Endothelial cell of umbilical vein (primary cell): ENCODE data around the gene L3MBTL4.

ENCODE experiments used
- EZH2 ChIP-seq: IDR thresholded peaks from 2 replicates; pipeline ENCODE4 v1.6.1; 2012; ENCODE audit warnings: borderline replicate concordance, low read depth, mild to moderate bottlenecking, moderate library complexity, low read length, inconsistent platforms; ENCODE audit not compliant: severe bottlenecking
- FOS ChIP-seq: IDR thresholded peaks from 2 replicates; pipeline ENCODE4 v1.6.1; 2011; ENCODE audit warnings: mild to moderate bottlenecking, low read length, moderate library complexity, borderline replicate concordance; ENCODE audit not compliant: insufficient read depth
- GATA2 ChIP-seq: IDR thresholded peaks from 2 replicates; pipeline ENCODE4 v1.7.0; 2011; ENCODE audit warnings: low read depth, mild to moderate bottlenecking, moderate library complexity, mixed read lengths, low read length; ENCODE audit not compliant: insufficient read length, insufficient read depth
- JUN ChIP-seq: IDR thresholded peaks from 2 replicates; pipeline ENCODE4 v1.6.1; 2011; ENCODE audit warnings: borderline replicate concordance, low read depth; ENCODE audit not compliant: insufficient read length, insufficient read depth
- MYC ChIP-seq: IDR thresholded peaks from one replicate; pipeline ENCODE4 v1.6.1; 2011; ENCODE audit warnings: mild to moderate bottlenecking, low read depth, low read length
- POLR2A ChIP-seq: IDR thresholded peaks from 2 replicates; pipeline ENCODE4 v1.6.1; 2012; ENCODE audit warnings: low read depth, mild to moderate bottlenecking, control low read depth, low read length
- POLR2AphosphoS5 ChIP-seq: IDR thresholded peaks from 2 replicates; pipeline ENCODE4 v1.6.1; 2012; ENCODE audit warnings: low read depth, mild to moderate bottlenecking, control low read depth, low read length, moderate library complexity; ENCODE audit not compliant: insufficient read depth
- TF ChIP-seq, protein P1 (sequence below), 2 donors: IDR thresholded peaks; 1 replicate in 1 of 2; 2 replicates in 1 of 2; pipeline ENCODE4 v1.5.1; 2011; ENCODE audit warnings: low read length in 2 of 2, mild to moderate bottlenecking in 2 of 2, moderate library complexity in 2 of 2, control low read depth in 1 of 2, inconsistent platforms in 1 of 2, low read depth in 1 of 2; ENCODE audit not compliant: insufficient read depth in 1 of 2; ENCODE audit errors: extremely low read depth in 1 of 2
- TF ChIP-seq, protein P2 (sequence below): IDR thresholded peaks from 2 replicates; pipeline ENCODE4 v1.6.1; 2011; ENCODE audit not compliant: insufficient read depth, insufficient read length

GRCh38 chr18:6202861-6203260, 211.8 kb downstream of the L3MBTL4 start:
- TF ChIP-seq POLR2A, result no peak
- TF ChIP-seq, protein P1, sequence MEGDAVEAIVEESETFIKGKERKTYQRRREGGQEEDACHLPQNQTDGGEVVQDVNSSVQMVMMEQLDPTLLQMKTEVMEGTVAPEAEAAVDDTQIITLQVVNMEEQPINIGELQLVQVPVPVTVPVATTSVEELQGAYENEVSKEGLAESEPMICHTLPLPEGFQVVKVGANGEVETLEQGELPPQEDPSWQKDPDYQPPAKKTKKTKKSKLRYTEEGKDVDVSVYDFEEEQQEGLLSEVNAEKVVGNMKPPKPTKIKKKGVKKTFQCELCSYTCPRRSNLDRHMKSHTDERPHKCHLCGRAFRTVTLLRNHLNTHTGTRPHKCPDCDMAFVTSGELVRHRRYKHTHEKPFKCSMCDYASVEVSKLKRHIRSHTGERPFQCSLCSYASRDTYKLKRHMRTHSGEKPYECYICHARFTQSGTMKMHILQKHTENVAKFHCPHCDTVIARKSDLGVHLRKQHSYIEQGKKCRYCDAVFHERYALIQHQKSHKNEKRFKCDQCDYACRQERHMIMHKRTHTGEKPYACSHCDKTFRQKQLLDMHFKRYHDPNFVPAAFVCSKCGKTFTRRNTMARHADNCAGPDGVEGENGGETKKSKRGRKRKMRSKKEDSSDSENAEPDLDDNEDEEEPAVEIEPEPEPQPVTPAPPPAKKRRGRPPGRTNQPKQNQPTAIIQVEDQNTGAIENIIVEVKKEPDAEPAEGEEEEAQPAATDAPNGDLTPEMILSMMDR (IDR thresholded peaks at IDR 0.05; ENCODE audit: extremely low read depth in 1 of 2, insufficient read depth in 1 of 2, low read depth in 1 of 2, low read length in 2 of 2), result no peak
- TF ChIP-seq JUN, result no peak
- TF ChIP-seq, protein P2, sequence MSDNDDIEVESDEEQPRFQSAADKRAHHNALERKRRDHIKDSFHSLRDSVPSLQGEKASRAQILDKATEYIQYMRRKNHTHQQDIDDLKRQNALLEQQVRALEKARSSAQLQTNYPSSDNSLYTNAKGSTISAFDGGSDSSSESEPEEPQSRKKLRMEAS, result no peak
- TF ChIP-seq EZH2, result no peak
- TF ChIP-seq MYC, result no peak
- TF ChIP-seq POLR2AphosphoS5, result no peak
- no peak for TF ChIP-seq GATA2
- TF ChIP-seq FOS, result no peak
